Neural progenitor cell (in vitro differentiated cells): Measurements from ENCODE around the gene JOSD1. TPM values are rescaled to one million over a fixed set of nuclear protein-coding genes. Genes with fewer than 3 reads are reported as not detected.

Experiments
- DNase-seq: peaks from one replicate; pipeline ENCODE4 v3.0.0-alpha.2; 2016; ENCODE audit warnings: low spot score
- H2AFZ ChIP-seq: fragments of 200-600 bp; sonication (generic); replicated peaks from 2 replicates; pipeline ENCODE4 v1.6.1; 2016; ENCODE audit warnings: antibody characterized with exemption
- H3F3A ChIP-seq: fragments of 200-600 bp; sonication (generic); 2 replicates; pipeline ENCODE4 v1.6.1; 2016; ENCODE audit warnings: antibody characterized with exemption, low read depth
- H3K27ac ChIP-seq: fragments of 200-600 bp; sonication (generic); 2 replicates; pipeline ENCODE4 v1.5.1; 2016; ENCODE audit warnings: mild to moderate bottlenecking
- H3K27me3 ChIP-seq: fragments of 200-600 bp; sonication (generic); 2 replicates; pipeline ENCODE4 v1.6.1; 2016; ENCODE audit warnings: mild to moderate bottlenecking, moderate library complexity
- H3K36me3 ChIP-seq: fragments of 200-600 bp; sonication (generic); 2 replicates; pipeline ENCODE4 v1.5.1; 2016
- H3K4me1 ChIP-seq: fragments of 200-600 bp; sonication (generic); 2 replicates; pipeline ENCODE4 v1.6.1; 2016; ENCODE audit warnings: mixed run types
- H3K4me2 ChIP-seq: fragments of 200-600 bp; sonication (generic); 2 replicates; pipeline ENCODE4 v1.6.1; 2016
- H3K4me3 ChIP-seq: fragments of 200-600 bp; sonication (generic); 2 replicates; pipeline ENCODE4 v1.5.1; 2016
- H3K79me2 ChIP-seq: fragments of 200-600 bp; sonication (generic); 2 replicates; pipeline ENCODE4 v1.6.1; 2016; ENCODE audit warnings: low read depth
- H3K9ac ChIP-seq: fragments of 200-600 bp; sonication (generic); 2 replicates; pipeline ENCODE4 v1.6.1; 2016
- H3K9me3 ChIP-seq: fragments of 200-600 bp; sonication (generic); 2 replicates; pipeline ENCODE4 v1.5.1; 2016; ENCODE audit warnings: low read depth
- H4K20me1 ChIP-seq: fragments of 200-600 bp; sonication (generic); 2 replicates; pipeline ENCODE4 v1.6.1; 2016; ENCODE audit warnings: low read depth
- H3K27ac Mint-ChIP-seq: 3 replicates; pipeline ENCODE4 v1.8.0; 2021; ENCODE audit warnings: mixed read lengths
- H3K27me3 Mint-ChIP-seq: 2 replicates; pipeline ENCODE4 v1.8.0; 2022; ENCODE audit warnings: low read depth, mild to moderate bottlenecking, inconsistent platforms, moderate library complexity, mixed read lengths; ENCODE audit not compliant: insufficient read depth
- H3K36me3 Mint-ChIP-seq: 3 replicates; pipeline ENCODE4 v1.8.0; 2021; ENCODE audit warnings: mixed read lengths
- H3K4me1 Mint-ChIP-seq: 3 replicates; pipeline ENCODE4 v1.8.0; 2021; ENCODE audit warnings: mixed read lengths
- H3K4me3 Mint-ChIP-seq: 3 replicates; pipeline ENCODE4 v1.8.0; 2021; ENCODE audit warnings: mild to moderate bottlenecking, moderate library complexity, mixed read lengths
- H3K9me3 Mint-ChIP-seq: 3 replicates; pipeline ENCODE4 v1.8.0; 2020; ENCODE audit warnings: mixed read lengths
- EZH2 ChIP-seq: fragments of 200-600 bp; sonication (generic); IDR thresholded peaks from 2 replicates; pipeline ENCODE4 v1.6.1; 2017; ENCODE audit warnings: antibody characterized with exemption, mild to moderate bottlenecking, moderate library complexity
- EZH2phosphoT487 ChIP-seq: fragments of 200-600 bp; sonication (generic); IDR thresholded peaks from 2 replicates; pipeline ENCODE4 v1.6.1; 2017; ENCODE audit warnings: antibody characterized with exemption
- total RNA-seq: library from RNA; depleted of rRNA; stranded (reverse); fragments of >200 nt; gene quantifications from 2 replicates; pipeline ENCODE4 v1.2.3, GENCODE V29; 2015; ENCODE audit warnings: low replicate concordance
- TF ChIP-seq, protein P1 (sequence below): fragments of 200-600 bp; sonication (generic); IDR thresholded peaks from 2 replicates; pipeline ENCODE4 v1.5.1; 2017; ENCODE audit warnings: antibody characterized with exemption, mild to moderate bottlenecking

Gene JOSD1
- total RNA-seq, 1 donor from 2014 or later = 32.4 TPM

- Histone ChIP-seq H3K4me1 (peaks cover 6% of the 10 kb centered on the region), H3K4me2 (no peak overlapping the region)
- peak overlapping the region; percentile 30 for H3K4me3 Mint-ChIP-seq
These were observed 17.7 kb upstream of the JOSD1 start for GRCh38 chr22:38718414-38718813.

GRCh38 chr22:38717244-38717643 lies 16.5 kb upstream of the JOSD1 start:
- Histone ChIP-seq H4K20me1 (peaks cover 54% of the 10 kb centered on the region), H2AFZ (no peak overlapping the region), H3K27ac (no peak overlapping the region), H3F3A (peaks cover 11% of the 10 kb centered on the region), H3K9ac (no peak overlapping the region), H3K4me2 (no peak overlapping the region), H3K4me3 (no peak overlapping the region), H3K79me2 (peaks cover 37% of the 10 kb centered on the region), H3K27me3 (no peaks in the 10 kb centered on the region), H3K4me1 (peaks cover 18% of the 10 kb centered on the region), H3K36me3 (no peaks in the 10 kb centered on the region), H3K9me3 (no peaks in the 10 kb centered on the region)
- peaks cover 10% of the 10 kb centered on the region for H3K27me3 Mint-ChIP-seq
- H3K4me1 Mint-ChIP-seq = peaks cover 38% of the 10 kb centered on the region
- DNase-seq = no peak
- no peaks in the 10 kb centered on the region for H3K9me3 Mint-ChIP-seq
- H3K27ac Mint-ChIP-seq = no peak overlapping the region
- peaks cover 21% of the 10 kb centered on the region for H3K36me3 Mint-ChIP-seq
- H3K4me3 Mint-ChIP-seq = no peak overlapping the region
- TF ChIP-seq EZH2 (no peak), EZH2phosphoT487 (no peak)
- TF ChIP-seq, protein P1, sequence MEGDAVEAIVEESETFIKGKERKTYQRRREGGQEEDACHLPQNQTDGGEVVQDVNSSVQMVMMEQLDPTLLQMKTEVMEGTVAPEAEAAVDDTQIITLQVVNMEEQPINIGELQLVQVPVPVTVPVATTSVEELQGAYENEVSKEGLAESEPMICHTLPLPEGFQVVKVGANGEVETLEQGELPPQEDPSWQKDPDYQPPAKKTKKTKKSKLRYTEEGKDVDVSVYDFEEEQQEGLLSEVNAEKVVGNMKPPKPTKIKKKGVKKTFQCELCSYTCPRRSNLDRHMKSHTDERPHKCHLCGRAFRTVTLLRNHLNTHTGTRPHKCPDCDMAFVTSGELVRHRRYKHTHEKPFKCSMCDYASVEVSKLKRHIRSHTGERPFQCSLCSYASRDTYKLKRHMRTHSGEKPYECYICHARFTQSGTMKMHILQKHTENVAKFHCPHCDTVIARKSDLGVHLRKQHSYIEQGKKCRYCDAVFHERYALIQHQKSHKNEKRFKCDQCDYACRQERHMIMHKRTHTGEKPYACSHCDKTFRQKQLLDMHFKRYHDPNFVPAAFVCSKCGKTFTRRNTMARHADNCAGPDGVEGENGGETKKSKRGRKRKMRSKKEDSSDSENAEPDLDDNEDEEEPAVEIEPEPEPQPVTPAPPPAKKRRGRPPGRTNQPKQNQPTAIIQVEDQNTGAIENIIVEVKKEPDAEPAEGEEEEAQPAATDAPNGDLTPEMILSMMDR = no peak

More at GRCh38 chr22:38718414-38718813, 17.7 kb upstream of the JOSD1 start:
- peak; percentile 41 for DNase-seq
- Histone ChIP-seq H3K36me3 (no peaks in the 10 kb centered on the region), H3K9me3 (no peaks in the 10 kb centered on the region), H2AFZ (no peak overlapping the region), H3K4me3 (no peak overlapping the region), H3F3A (no peaks in the 10 kb centered on the region), H3K27ac (no peak overlapping the region), H4K20me1 (peaks cover 48% of the 10 kb centered on the region), H3K9ac (no peak overlapping the region), H3K79me2 (peaks cover 25% of the 10 kb centered on the region), H3K27me3 (no peaks in the 10 kb centered on the region)
- TF ChIP-seq EZH2phosphoT487 = no peak
- TF ChIP-seq, protein P1 = peak; percentile 36
- TF ChIP-seq EZH2 = no peak
- peaks cover 26% of the 10 kb centered on the region for H3K4me1 Mint-ChIP-seq
- H3K9me3 Mint-ChIP-seq = no peaks in the 10 kb centered on the region
- no peak overlapping the region for H3K27ac Mint-ChIP-seq
- peaks cover 26% of the 10 kb centered on the region for H3K36me3 Mint-ChIP-seq
- H3K27me3 Mint-ChIP-seq = peaks cover 10% of the 10 kb centered on the region

GRCh38 chr22:38716826-38717225 lies 16.1 kb upstream of the JOSD1 start:
- H3K27ac ChIP-seq = no peak overlapping the region
- Mint-ChIP-seq H3K27ac (no peak overlapping the region), H3K36me3 (peaks cover 21% of the 10 kb centered on the region), H3K9me3 (no peaks in the 10 kb centered on the region), H3K4me3 (no peak overlapping the region), H3K27me3 (peaks cover 10% of the 10 kb centered on the region), H3K4me1 (peaks cover 41% of the 10 kb centered on the region)
- H2AFZ ChIP-seq = no peak overlapping the region
- H3K9me3 ChIP-seq = no peaks in the 10 kb centered on the region
- no peak overlapping the region for H3K4me2 ChIP-seq
- no peak for TF ChIP-seq EZH2
- TF ChIP-seq EZH2phosphoT487 = no peak
- TF ChIP-seq, protein P1 = no peak
- H3K36me3 ChIP-seq = no peaks in the 10 kb centered on the region
- H3K9ac ChIP-seq = no peak overlapping the region
- H3F3A ChIP-seq = peaks cover 16% of the 10 kb centered on the region
- H3K4me3 ChIP-seq = no peak overlapping the region
- DNase-seq = no peak
- peaks cover 41% of the 10 kb centered on the region for H3K79me2 ChIP-seq
- H3K27me3 ChIP-seq = no peaks in the 10 kb centered on the region
- H3K4me1 ChIP-seq = peaks cover 22% of the 10 kb centered on the region
- peaks cover 58% of the 10 kb centered on the region for H4K20me1 ChIP-seq
